Hematopoietic multipotent progenitor cell treated with erythropoietin and hydrocortisone succinate and interleukin-3 and kit ligand, for 4 days (in vitro differentiated cells): Measurements from ENCODE around the gene SLC35F3.

ENCODE experiments used
- DNase-seq: peaks from one replicate; pipeline ENCODE4 v3.0.0-alpha.2; 2015

SLC35F3 gene

DNA sequence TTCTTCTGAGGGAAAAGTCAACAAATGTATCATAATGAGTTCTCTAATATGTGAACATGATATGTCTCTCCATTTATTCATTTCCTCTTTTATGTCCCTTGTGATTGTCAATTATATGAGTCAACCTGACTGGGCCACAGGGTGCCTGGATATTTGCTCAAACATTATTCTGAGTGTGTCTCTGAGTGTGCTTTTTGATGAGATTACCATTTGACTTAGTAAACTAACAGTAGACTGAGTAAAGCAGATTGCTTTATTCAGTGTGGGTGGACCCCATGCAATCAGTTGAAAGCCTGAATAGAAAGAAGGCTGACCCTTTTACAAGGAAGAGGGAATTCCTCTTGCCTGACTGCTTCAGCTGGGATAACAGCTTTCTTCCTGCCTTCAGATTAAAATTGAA, 142.6 kb downstream of the SLC35F3 start:
- DNase-seq = no peak

- DNase-seq = no peak
Observed at GRCh38 chr1:234062166-234062565, 157.7 kb downstream of the SLC35F3 start.

- peak; percentile 82 for DNase-seq
Observed at GRCh38 chr1:234065794-234066447, 161.4 kb downstream of the SLC35F3 start.

GRCh38 chr1:234067581-234068337, 163.3 kb downstream of the SLC35F3 start:
- no peak for DNase-seq

DNA sequence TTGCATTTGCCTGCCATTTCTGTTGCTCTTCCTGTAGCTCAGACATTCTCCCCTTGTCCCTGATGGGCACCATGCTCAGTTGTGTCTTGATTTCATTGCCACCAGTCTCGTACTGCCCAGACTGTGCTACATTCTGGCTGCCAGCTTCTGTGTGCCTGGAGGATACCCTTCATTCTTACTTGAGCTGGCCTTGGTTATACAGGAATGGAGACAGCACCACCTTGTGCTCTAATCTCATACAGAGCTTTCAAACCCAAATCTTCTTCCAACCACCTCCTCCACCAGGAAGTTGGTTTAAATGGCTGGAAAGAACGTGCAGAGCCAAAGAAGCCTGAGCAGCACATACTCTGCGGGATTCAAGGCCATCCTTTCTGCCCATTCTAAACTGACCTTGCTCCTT, 165.3 kb downstream of the SLC35F3 start:
- no peak for DNase-seq

- DNase-seq = no peak
Observed at GRCh38 chr1:234072793-234073192, 168.3 kb downstream of the SLC35F3 start.

DNA sequence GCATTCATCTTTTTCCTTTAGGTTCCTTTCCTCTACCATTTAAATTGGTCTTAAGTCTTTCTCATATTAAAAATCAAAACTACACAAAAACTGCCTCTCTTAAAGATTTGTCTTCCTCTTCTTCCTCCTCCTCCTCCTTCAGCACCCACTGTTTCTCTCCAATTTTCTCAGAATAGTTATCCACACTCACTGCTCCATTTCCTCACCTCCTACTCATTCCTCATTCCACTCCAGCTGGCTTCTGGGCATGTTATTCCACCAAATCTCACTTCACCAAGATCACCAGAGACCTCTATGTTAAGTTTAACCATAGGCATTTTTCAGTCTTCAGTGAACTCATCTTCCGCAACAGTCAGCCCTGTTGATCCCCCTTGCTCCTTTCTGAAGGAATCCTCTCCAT, 173.7 kb downstream of the SLC35F3 start:
- no peak for DNase-seq

GRCh38 chr1:234079896-234080295, 175.4 kb downstream of the SLC35F3 start:
- no peak for DNase-seq

GRCh38 chr1:234083460-234083859, 179.0 kb downstream of the SLC35F3 start:
- DNase-seq = no peak

GRCh38 chr1:234089396-234089795, 184.9 kb downstream of the SLC35F3 start:
- DNase-seq = no peak

DNA sequence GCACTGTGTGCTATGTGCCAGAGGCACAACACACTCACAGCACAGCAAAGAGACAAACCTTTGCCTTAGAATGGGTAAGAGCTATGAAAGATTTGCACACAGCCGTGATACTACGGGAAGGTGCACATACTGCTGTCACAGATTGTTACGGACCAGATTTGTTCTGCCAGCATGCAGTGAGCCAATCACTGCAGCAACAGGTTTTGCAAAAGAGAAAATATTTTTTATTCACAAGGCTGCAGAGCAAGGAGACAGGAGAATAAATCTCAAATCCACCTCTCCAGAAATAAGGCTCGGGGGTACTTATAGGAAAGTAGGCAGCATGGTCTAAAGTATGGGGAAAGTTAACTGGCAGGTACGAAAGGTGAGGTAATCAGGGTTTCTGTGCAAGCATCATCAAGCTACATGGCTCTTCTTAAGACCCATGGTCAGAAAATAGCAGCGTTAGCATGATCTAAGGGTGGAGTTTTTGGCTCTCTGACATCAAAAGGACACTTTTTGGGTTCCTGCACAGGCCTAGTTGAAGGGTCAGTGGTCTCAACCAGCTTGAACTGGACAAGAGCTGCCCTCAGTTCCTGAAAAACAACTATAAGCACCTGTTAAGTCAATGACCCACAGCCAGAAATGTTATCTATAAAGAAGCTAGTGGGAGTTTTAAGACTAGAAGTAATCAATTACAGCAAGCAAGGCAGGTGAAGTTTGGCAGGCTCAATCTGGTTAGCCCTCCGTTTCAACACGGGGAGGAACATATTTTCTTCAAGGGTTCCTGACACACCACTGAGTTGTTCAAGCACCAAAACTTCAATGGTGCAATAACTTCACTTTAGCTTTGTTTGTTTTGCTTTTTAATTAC, 186.0 kb downstream of the SLC35F3 start:
- no peak for DNase-seq

- no peak for DNase-seq
Observed at GRCh38 chr1:234091065-234091401, 186.6 kb downstream of the SLC35F3 start.

GRCh38 chr1:234091876-234092275, 187.4 kb downstream of the SLC35F3 start:
- DNase-seq = no peak

GRCh38 chr1:234093107-234093506, 188.6 kb downstream of the SLC35F3 start:
- DNase-seq = no peak

DNA sequence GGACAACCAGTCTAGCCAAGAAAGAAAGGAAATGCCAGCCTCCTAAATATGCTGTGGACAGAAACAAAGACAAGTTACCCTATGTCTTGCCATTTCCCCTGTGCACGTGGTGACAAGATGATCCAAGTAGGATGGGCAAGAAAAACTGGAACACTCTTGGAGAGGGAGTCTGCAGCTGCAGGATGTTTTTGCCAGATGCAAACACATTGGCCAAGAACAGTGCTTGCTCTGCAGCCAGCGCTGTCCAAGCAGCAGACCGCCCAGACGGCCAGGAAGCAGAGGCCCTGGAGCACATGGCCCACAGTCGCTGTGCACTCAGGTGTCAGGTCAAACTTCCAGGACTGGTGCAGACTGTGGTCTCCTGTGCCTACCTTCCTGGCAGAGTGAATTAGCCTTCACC, 189.3 kb downstream of the SLC35F3 start:
- no peak for DNase-seq

DNA sequence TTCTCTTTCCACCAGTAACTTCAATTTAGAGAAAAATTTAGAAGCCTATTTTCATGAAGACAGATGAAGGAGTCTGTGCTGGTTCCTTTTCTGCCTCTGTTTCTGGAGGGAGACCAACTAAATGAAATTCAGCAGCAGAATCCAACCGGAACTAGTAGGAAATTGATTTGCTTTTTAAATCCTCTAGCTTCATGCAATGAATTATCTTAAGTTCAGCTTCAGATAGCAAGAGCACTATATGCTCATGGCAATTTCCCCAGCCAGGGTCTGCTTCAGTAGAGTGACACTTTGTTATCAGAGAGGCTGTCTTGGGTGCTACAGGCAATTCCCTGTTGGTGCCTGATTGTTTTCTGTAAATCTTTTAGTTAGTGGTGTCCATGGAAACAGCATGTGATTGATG, 189.7 kb downstream of the SLC35F3 start:
- DNase-seq = no peak

- peak; percentile 25 for DNase-seq
Observed at GRCh38 chr1:234096161-234096770, 191.8 kb downstream of the SLC35F3 start.

- peak; percentile 42 for DNase-seq
Observed at GRCh38 chr1:234102583-234102982, 198.1 kb downstream of the SLC35F3 start.

GRCh38 chr1:234103198-234103597, 198.7 kb downstream of the SLC35F3 start:
- no peak for DNase-seq

DNA sequence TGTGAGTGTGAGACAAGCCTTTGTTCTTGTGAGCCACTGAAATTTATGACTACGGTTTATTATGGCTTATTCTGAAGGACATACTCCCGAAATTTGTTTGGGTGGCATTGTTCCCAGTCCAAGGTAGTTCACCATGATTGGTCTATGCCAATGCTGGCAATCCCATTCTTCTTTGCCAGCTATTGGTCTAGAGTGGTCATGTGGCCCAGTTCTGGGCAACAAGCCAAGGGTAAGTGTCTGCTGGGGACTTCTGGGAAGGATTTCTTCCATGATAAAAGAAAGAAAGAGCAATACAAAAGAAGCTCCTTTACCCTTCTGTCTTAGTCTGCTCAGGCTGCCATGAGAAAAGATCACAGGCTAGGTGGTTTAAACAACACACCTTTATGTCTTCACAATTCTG, 201.6 kb downstream of the SLC35F3 start:
- no peak for DNase-seq

- DNase-seq = no peak
Observed at GRCh38 chr1:234107416-234108021, 203.0 kb downstream of the SLC35F3 start.

DNA sequence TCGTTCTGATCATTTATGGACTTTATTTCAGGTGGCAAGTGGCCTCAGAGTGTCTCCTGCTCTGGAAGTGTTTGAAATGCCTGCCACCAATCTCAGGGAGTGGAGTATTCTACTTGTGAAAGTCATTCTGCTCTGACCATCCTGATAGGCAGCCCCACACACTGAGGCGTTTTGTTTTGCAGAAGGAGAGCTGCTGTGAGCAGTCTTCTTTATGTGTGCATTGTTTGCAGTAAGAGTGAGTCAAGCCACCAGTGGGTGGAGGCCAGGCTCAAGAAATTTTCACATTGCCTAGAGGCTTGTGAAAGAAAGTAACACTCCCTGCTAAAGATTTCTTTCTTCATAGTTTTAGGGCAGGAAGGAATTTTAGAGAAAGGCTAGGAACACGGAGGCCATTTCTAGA, 204.4 kb downstream of the SLC35F3 start:
- DNase-seq = no peak

GRCh38 chr1:234109840-234110239, 205.4 kb downstream of the SLC35F3 start:
- DNase-seq = no peak
